RWPE1 (cell line): ENCODE measurements around the gene STRADA.

Experiments
- CTCF ChIA-PET: fragments of 350-600 bp; sonication (Branson Sonifier 250); formaldehyde crosslinking; extraction: SDS; loops from one replicate; lab custom pipeline; 2021; lab: Yijun Ruan, JAX
- POLR2A ChIA-PET: fragments of 400-600 bp; formaldehyde crosslinking; extraction: SDS; loops from one replicate; lab custom pipeline; 2020; ENCODE audit warnings: antibody characterized with exemption; ENCODE audit not compliant: low non-redundant PET; lab: Yijun Ruan, JAX
- DNase-seq: peaks from one replicate; pipeline ENCODE4 v3.0.0; 2012; ENCODE audit warnings: low spot score
- H3K27ac ChIP-seq: fragments of 450-650 bp; 2 replicates; pipeline ENCODE4 v1.5.1; 2017
- CTCF ChIP-seq: fragments of 450-650 bp; conservative IDR thresholded peaks from 2 replicates; pipeline ENCODE4 v1.5.1; 2017; ENCODE audit warnings: low read depth, mild to moderate bottlenecking

The STRADA gene

GRCh38 chr17:63693411-63694113, 48.0 kb downstream of the STRADA start:
- H3K27ac ChIP-seq: peak overlapping the region; percentile 62
- ChIA-PET POLR2A (no interaction called here), CTCF (no interaction called here)
- no peak for TF ChIP-seq CTCF
- no peak for DNase-seq

DNA sequence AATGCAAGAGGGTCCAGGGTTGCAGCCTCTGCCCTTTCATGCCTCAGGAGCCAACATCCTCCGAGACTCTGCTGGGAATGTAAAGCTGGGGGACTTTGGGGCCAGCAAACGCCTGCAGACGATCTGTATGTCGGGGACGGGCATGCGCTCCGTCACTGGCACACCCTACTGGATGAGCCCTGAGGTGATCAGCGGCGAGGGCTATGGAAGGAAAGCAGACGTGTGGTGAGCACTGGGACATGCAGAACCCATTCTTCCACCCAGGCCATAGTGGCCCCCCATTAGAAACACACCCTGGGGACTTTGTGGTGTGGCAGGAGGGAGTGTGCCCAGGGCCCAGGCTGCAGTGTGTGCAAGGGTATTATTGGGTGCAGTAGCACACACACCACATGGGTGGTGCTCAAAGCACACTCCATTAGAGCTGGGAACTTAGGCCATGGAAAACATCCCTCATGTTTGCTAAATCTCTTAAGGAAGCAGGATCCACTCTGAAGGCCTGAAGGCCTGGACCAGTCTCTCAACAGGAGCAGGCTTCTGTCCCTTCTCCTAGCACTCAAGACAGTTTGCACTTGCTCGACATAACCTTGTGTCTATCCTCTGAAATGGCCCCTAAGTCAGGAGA, 49.3 kb downstream of the STRADA start:
- CTCF ChIA-PET: no interaction called here
- TF ChIP-seq CTCF: no peak
- no peak overlapping the region; the same call in 1 of the 2 replicates for H3K27ac ChIP-seq
- POLR2A ChIA-PET: no interaction called here
- no peak for DNase-seq

GRCh38 chr17:63689479-63689878, 52.1 kb downstream of the STRADA start:
- no peak for DNase-seq
- no peak overlapping the region for H3K27ac ChIP-seq
- ChIA-PET CTCF (interaction anchor here (0.6 kb wide), 1 partner anchor 68 kb away, joined by 3 read pairs; no protein-coding TSS in a partner anchor), POLR2A (no interaction called here)
- no peak for TF ChIP-seq CTCF

DNA sequence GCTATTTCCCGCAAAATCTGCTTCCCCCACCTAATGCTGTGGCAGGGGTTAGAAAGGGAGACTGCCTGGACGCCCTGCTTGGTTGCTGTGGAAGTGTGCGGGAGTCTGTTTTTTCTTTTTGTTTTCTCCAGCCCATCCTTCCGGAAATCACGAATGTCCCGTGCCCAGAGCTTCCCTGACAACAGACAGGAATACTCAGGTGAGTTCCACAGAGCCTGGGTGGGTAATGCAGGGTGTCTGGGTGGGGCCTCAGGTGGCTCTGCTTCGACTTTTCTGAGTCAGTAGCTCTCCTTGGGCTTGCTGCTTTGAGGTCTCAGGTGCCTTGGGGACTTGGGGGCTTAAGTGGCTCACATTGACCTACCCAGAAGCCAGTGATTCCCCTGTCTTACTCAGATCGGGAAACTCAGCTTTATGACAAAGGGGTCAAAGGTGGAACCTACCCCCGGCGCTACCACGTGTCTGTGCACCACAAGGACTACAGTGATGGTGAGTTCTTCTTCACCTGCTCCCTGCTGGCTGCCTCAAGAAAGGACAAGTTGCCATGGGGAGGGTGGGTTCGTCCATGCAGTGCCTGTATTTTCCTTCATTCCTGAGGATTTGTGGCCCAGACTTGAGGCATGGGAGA, 53.1 kb downstream of the STRADA start:
- no peak for TF ChIP-seq CTCF
- H3K27ac ChIP-seq: no peak overlapping the region
- CTCF ChIA-PET: interaction anchor here (0.7 to 1.4 kb wide), 2 partner anchors 146 to 873 kb away, joined by 3 to 4 read pairs; no protein-coding TSS in a partner anchor
- no peak for DNase-seq
- POLR2A ChIA-PET: no interaction called here

- TF ChIP-seq CTCF: no peak
- no peak overlapping the region for H3K27ac ChIP-seq
- no peak for DNase-seq
- ChIA-PET POLR2A (no interaction called here), CTCF (no interaction called here)
Observed at GRCh38 chr17:63686138-63686685, 55.4 kb downstream of the STRADA start.

GRCh38 chr17:63685578-63685977, 56.0 kb downstream of the STRADA start:
- POLR2A ChIA-PET: no interaction called here

More at GRCh38 chr17:63685578-63685977, 56.0 kb downstream of the STRADA start:
- no peak for DNase-seq
- TF ChIP-seq CTCF: no peak
- CTCF ChIA-PET: interaction anchor here (1.2 kb wide), 1 partner anchor 11 kb away, joined by 4 read pairs; no protein-coding TSS in a partner anchor
- H3K27ac ChIP-seq: peak overlapping the region; percentile 54
